ENCODE data around the gene GALNT12. TPM values are rescaled to one million over a fixed set of nuclear protein-coding genes. Genes with fewer than 3 reads are reported as not detected.

GALNT12 gene
- total RNA-seq, 1 donor from 2014 or later = 0.55 TPM

- Mint-ChIP-seq H3K4me1 (ENCODE audit: low read depth) (peaks cover 17% of the 10 kb centered on the region), H3K9me3 (ENCODE audit: low read depth) (peaks cover 17% of the 10 kb centered on the region), H3K27ac (ENCODE audit: unreplicated experiment) (no peak overlapping the region), H3K4me3 (ENCODE audit: unreplicated experiment) (no peak overlapping the region), H3K27me3 (ENCODE audit: low read depth) (peaks cover 3% of the 10 kb centered on the region), H3K36me3 (ENCODE audit: low read depth) (peaks cover 2% of the 10 kb centered on the region)
- no peak for TF ChIP-seq CTCF (IDR thresholded peaks at IDR 0.05)
- no peak for DNase-seq (ENCODE audit: low spot score)
Measured at GRCh38 chr9:98897745-98898144, 90.3 kb downstream of the GALNT12 start.

GRCh38 chr9:98899408-98900056, 92.1 kb downstream of the GALNT12 start:
- Mint-ChIP-seq H3K4me3 (ENCODE audit: unreplicated experiment) (no peak overlapping the region), H3K27me3 (ENCODE audit: low read depth) (peaks cover 7% of the 10 kb centered on the region), H3K27ac (ENCODE audit: unreplicated experiment) (peak overlapping the region; percentile 41), H3K9me3 (ENCODE audit: low read depth) (peaks cover 17% of the 10 kb centered on the region), H3K36me3 (ENCODE audit: low read depth) (peaks cover 4% of the 10 kb centered on the region), H3K4me1 (ENCODE audit: low read depth) (peaks cover 16% of the 10 kb centered on the region)
- DNase-seq (ENCODE audit: low spot score) = no peak
- TF ChIP-seq CTCF (IDR thresholded peaks at IDR 0.05) = no peak

Other genes with a start within 250 kb of the GALNT12 start
- gene GABBR2, start 98.7 kb upstream of the GALNT12 start, total RNA-seq = 0.12 TPM in 1 of 3 replicates, not detected in the others
- 13.4 to 17.2 TPM (median 17.1 TPM) in 3 replicates for gene ANKS6, start 11.1 kb upstream of the GALNT12 start, total RNA-seq
- 5.2 to 7.1 TPM (median 5.4 TPM) in 3 replicates for gene COL15A1, start 136.2 kb downstream of the GALNT12 start, total RNA-seq

Measured in chondrocyte (in vitro differentiated cells).